ENCODE measurements around the gene LCN6.
"Not testable (repeated sequence)": the region's sequence is repeated elsewhere in the genome, so short reads cannot be mapped to it uniquely, and the experiment has no call there.

Gene LCN6

DNA sequence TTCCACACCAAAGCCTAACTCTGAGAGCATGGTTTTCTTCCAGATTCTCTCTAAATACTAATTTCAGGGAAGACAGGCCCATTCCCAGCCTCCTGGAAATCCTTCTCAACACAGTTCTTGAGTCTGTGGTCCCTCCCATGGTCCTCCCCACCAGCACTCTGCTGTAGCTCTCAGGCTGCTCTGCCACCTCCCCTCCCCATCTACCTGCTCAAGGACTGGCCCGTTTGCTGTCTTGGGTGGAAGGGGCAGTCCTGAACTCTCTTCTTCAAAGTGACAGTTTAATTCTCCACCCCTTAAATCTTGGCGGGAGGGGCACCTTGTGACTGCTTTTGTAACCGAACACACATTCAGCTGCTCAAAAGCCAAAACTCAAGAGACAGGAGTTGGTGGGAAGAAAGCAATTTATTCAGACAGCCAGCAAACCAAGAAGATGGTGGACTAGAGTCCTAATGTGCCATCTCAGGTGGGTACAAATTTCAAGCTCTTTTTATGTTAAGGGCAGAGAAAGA is 23.6 kb upstream of the LCN6 start:
- peak in 1 of 2 experiments; percentile 42 for DNase-seq
- TF ChIP-seq POLR2A (IDR thresholded peaks at IDR 0.05; ENCODE audit: low read length), result no peak
- TF ChIP-seq GATA1 (IDR thresholded peaks at IDR 0.05; ENCODE audit: low read depth, low read length), result no peak

DNA sequence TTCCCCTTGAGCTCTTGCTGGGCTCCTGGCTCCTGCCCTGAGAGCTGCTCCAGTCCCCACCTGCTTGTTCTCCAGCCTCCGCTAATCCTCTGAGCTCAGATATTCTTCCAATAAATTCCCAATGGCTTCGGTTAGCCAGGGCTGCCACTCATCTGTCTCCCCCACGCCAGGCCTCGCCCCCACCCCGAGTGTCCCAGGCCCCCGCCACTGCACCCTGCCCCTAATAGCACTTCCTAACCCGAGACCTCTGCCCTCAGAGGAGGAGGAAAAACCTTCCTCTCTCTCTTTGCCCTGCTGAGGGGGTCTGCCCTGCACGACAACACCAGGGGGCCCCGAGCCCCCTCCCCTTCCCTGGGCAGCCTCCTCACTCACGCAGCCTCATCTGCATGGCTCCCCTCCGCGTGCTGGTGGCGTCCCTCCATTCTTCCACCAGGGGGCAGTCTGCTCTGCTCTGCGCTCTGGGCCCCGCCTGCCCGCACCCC is 21.4 kb upstream of the LCN6 start:
- peak; percentile 60 to 64 for DNase-seq
- TF ChIP-seq GATA1 (IDR thresholded peaks at IDR 0.05; ENCODE audit: low read depth, low read length) (no peak), POLR2A (IDR thresholded peaks at IDR 0.05; ENCODE audit: low read length) (no peak)

DNA sequence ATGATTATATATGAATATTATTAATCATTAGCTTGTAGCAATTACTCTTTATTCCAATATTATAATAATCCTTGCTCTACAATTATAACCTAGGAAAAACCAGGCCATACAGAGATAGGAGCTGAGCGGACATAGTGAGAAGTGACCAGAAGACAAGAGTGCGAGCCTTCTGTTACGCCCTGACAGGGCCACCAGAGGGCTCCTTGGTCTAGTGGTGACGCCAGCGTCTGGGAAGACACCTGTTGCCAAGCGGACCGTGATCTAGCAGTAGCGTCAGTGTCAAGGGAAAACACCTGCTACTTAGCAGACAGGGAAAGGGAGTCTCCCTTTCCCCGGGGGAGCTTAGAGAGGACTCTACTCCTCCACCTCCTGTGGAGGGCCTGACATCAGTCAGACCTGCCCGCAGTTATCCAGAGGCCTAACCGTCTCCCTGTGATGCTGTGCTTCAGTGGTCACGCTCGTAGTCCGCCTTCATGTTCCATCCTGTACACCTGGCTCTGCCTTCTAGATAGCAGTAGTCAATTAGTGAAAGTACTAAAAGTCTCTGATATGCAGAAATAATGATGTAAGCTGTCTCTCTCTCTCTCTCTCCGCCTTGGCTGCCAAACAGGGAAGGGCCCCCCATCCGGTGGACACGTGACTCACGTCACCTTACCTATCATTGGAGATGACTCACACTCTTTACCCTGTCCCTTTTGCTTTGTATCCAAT is 18.2 kb upstream of the LCN6 start:
- DNase-seq, result peak; percentile 53 to 62

DNA sequence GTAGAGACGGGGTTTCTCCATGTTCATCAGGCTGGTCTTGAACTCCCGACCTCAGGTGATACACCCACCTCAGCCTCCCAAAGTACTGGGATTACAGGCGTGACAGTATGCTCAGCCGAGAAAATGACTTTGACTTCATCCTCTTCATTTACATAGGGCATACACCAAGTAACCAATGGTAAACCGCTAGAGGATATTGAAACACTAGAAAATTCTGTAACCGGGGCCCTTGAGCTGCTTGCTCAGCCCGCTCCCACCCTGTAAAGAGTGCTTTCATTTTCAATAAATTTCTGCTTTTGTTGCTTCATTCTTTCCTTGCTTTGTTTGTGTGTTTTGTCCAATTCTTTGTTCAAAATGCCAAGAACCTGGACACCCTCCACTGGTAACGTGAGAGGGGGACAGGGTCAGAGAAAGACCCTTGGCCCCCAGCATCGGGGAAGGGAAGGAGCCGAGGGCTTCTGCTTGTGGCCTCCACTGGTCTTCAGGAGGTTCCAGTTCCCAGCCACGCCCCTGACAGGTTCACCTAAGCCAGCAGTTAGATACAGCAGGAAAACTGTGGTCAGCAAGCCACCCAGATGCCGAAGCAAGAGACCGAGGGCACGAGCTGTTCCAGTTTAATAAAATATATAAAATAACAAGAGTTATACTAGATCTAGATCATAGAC is 17.6 kb upstream of the LCN6 start:
- not testable (repeated sequence) for DNase-seq

DNA sequence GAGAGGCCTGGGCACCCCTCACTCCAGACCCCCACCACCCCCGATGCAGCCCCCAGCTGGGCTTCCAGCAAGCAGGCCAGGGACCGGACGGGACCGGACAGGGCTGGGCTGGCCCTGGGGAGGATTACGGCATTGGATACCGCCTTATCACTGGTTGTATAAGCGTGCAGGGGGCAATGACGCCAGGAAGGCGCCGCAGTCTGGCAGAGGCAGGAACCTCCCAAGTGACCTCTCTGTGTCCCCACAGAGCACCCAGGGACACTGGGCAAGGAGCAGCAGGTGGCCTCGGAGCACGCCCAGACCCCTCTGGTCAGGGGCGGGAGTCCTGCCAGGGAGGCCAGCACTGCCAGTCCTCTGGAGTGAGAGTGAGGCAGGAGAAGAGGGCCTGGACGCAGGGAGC is 16.7 kb upstream of the LCN6 start:
- TF ChIP-seq POLR2A (IDR thresholded peaks at IDR 0.05; ENCODE audit: low read length) (no peak), GATA1 (IDR thresholded peaks at IDR 0.05; ENCODE audit: low read depth, low read length) (no peak)
- no peak for DNase-seq

DNA sequence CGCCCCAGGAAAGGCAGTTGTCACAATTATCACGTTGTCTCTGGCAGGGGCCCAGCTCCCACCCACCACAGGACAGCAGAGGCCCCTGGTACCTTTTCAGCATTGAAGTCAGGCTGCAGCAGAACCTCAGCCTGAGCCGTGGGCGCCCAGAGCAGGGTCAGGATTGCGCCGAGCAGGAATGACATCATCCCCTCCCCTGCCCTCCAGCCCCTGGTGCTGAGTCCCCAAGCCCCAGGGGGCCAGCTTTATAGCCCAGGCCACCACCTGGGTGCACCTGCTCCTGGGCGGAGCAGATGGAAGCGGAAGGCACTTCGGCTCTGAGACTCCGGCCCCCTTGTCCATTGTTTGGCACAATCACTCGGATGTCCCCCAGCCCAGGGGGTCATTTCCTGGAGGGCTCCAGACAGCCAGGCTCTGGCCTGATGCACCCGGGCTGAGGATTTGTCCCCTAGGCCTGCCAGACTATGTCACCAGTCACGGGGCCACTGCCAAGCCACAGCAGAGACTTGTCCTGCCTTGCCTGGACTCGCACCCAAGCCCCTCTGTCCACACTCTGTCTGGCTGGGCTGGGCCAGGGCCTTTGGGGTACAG is 16.1 kb upstream of the LCN6 start, which contains the start of gene LCN15:
Gene LCN15, minus strand, starts transcription at position 218 of the 591 bp plus-strand sequence. Its CDS starts 30 bp downstream, at position 188.
- DNase-seq, result no peak
- TF ChIP-seq POLR2A (IDR thresholded peaks at IDR 0.05; ENCODE audit: low read length), result no peak
- no peak for TF ChIP-seq GATA1 (IDR thresholded peaks at IDR 0.05; ENCODE audit: low read depth, low read length)

DNA sequence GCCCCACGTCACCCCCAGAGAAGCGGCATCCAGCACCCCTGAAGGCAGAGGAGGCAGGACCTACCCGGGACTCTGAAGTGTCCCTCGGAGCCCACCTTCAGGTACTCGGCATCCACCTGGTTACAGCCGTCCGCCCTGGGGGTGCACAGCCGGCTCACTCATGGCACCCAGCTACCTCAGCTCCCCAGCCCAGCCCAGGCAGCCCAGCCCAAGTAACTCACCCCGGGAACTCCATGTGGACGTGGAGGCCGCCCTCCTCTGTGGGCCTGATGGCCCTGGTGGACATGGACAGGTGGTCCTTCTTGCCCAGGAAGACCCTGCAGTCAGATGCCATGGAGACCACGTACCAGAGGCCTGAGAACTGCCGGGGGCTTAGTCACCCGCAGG is 15.3 kb upstream of the LCN6 start:
- no peak for DNase-seq
- TF ChIP-seq GATA1 (IDR thresholded peaks at IDR 0.05; ENCODE audit: low read depth, low read length), result no peak
- TF ChIP-seq POLR2A (IDR thresholded peaks at IDR 0.05; ENCODE audit: low read length), result no peak

DNA sequence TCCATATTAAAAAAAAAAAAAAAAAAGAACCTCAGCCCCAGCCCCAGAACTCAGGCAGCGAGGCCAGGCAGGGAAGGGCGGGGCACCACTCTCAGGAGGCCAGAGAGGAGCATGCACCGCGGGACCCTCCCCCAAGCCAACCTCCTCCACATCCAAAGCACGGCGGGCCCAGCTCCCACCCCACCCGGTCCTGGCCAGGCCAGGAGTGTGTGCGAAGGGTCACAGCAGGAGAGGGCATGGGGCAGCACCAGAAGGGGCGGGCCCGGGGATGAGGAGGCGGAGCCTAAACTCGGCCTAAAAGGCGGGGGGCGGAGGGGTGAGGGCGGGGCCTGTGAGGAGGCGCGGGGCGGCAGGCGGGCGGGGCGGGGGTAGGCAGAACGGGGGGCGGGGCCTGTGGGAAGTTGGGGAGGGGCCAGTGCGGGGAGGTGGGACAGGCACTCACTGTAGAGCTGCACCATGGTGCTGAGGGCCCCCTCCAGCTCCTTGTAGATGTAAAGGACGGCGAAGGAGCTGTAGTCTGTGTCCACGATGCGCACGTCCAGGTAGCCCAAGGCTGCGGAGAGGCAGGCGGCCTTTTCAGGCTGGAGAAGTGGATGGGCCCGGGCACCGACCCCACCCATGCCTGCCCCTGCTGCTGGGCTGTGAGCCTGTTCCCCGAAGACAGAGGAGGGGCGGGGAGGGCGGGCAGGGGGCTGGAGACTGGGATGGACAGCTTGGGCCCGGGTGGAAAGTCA is 14.8 kb upstream of the LCN6 start:
- DNase-seq, result peak; percentile 73 to 76
- TF ChIP-seq POLR2A (IDR thresholded peaks at IDR 0.05; ENCODE audit: low read length) (no peak), GATA1 (IDR thresholded peaks at IDR 0.05; ENCODE audit: low read depth, low read length) (no peak)

DNA sequence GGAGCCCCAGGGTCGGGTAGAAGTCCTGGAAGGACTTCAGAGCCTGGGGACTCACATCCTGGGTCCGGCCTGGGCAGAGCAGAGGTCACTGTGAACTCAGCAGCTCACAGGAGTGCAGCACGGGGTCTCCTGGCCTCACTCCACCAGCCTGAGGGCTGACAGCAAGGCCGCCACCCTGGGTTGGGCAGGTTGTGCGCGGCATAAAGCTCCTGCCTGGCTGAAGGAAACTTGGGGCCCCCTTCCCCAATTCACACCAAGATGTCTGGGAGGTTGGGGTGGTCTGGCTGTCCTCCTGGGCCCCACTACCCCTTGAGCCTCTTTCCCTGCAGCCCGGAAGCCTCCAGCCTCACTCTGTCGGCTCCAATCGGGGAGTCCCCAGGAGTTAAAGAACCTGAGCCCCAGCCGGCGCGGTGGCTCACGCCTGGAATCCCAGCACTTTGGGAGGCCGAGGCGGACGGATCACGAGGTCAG is 13.9 kb upstream of the LCN6 start:
- DNase-seq, result no peak

DNA sequence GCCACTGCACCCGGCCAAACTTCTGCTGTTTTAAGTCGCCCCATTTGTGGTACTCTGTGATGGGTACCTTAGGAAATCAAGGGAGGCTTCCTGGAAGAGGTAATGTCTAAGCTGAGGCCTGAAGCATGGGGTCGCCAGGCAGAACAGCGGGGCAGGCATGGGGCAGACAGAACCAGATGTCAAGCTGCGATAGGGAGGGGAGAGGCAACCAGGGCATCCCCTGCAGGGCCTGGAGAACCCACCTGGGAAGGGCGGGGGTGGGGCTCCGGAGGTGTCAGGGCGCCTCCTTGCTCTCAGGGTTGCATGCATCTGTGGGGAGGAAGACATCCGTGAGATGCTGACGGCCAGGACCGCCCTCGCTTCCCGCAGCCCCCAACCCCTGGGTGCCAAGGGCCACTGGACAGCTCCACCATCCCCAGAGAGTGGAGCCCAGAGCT is 13.2 kb upstream of the LCN6 start:
- TF ChIP-seq GATA1 (IDR thresholded peaks at IDR 0.05; ENCODE audit: low read depth, low read length) (no peak), POLR2A (IDR thresholded peaks at IDR 0.05; ENCODE audit: low read length) (no peak)
- no peak for DNase-seq

More for the DNA sequence above, 13.9 kb upstream of the LCN6 start:
- no peak for TF ChIP-seq GATA1 (IDR thresholded peaks at IDR 0.05; ENCODE audit: low read depth, low read length)
- TF ChIP-seq POLR2A (IDR thresholded peaks at IDR 0.05; ENCODE audit: low read length), result no peak

DNA sequence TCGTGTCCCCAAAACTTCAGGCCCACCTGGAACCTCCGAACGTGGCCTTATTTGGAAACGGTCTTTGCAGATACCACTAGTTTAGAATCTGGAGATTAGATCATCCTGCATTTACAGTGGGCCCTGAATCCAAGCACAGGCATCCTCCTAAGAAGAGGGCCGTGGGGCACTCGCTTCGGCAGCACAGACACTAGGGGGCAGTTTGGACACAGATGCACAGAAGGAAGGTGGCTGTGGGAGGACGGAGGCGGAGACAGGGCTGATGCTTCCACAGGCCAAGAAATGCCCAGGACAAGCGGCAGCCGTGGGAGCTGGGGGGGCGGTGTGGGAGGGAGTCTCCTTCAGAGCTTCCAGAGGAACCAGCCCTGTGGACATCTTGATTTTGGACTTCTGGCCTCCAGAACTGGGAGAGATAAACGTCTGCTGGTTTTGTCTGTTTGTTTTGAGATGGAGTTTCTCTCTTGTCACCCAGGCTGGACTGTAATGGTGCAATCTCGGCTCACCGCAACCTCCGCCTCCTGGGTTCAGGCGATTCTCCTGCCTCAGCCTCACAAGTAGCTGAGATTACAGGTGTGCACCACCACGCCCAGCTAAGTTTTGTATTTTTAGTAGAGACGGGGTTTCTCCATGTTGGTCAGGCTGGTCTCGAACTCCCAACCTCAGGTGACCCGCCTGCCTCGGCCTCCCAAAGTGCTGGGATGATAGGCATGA is 12.7 kb upstream of the LCN6 start:
- DNase-seq, result peak; percentile 54 to 59

DNA sequence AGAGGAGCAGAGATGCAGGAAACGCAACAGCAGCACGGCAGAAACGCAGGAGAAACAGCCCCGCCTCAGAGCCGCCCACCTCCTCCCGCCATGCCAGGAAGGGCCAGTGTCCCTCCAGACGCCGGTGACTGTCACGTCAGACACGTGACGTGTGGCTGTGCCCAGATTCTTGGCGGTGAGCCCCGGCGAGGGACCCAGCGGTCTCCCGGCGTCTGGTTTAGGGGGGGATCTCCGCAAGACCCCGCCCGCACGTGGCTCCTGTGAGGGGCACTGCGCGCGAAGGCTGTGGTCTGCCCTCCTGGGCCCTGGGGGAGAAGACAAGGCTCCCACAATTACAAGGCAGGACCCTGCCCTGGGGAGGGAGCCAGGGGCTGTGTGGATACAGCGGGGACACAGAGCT is 12.1 kb upstream of the LCN6 start:
- TF ChIP-seq GATA1 (IDR thresholded peaks at IDR 0.05; ENCODE audit: low read depth, low read length) (no peak), POLR2A (IDR thresholded peaks at IDR 0.05; ENCODE audit: low read length) (no peak)

More for the DNA sequence above, 12.1 kb upstream of the LCN6 start:
- DNase-seq, result no peak

All from erythroblast (primary cell).